Keratinocyte (primary cell): ENCODE results near the gene EEF2. TPM values are rescaled to one million over a fixed set of nuclear protein-coding genes. Genes with fewer than 3 reads are reported as not detected.
A peak's percentile ranks its signal among the peaks of the same experiment; 100 is the strongest.
"Not testable (repeated sequence)": the region's sequence is repeated elsewhere in the genome, so short reads cannot be mapped to it uniquely, and the experiment has no call there.

Experiments
- DNase-seq: peaks from one replicate; pipeline ENCODE4 v3.0.0-alpha.2; 2011; ENCODE audit warnings: low read depth, missing footprints, low spot score
- FAIRE-seq: peaks from 2 replicates; lab custom pipeline; 2011; peaks lifted over from hg19 to GRCh38; lab: Jason Lieb, UNC
- H2AFZ ChIP-seq: 2 replicates; pipeline ENCODE4 v1.6.0; 2012; ENCODE audit warnings: low read length, control low read depth, inconsistent platforms; ENCODE audit not compliant: control insufficient read depth
- H3K27ac ChIP-seq: 2 replicates; pipeline ENCODE4 v1.5.1; 2011; ENCODE audit warnings: low read length; ENCODE audit not compliant: control insufficient read depth, insufficient read depth
- H3K27me3 ChIP-seq: 3 replicates; pipeline ENCODE4 v1.6.0; 2011; ENCODE audit warnings: low read length; ENCODE audit not compliant: control insufficient read depth, insufficient read depth; ENCODE audit errors: extremely low read depth
- H3K36me3 ChIP-seq, 2 experiments: 2 replicates in 1 of 2; 3 replicates in 1 of 2; pipeline ENCODE4 v1.5.1; 2011; ENCODE audit warnings: low read length in 2 of 2, mild to moderate bottlenecking in 1 of 2; ENCODE audit not compliant: control insufficient read depth in 2 of 2, insufficient read depth in 2 of 2; ENCODE audit errors: extremely low read depth in 1 of 2
- H3K4me1 ChIP-seq: 3 replicates; pipeline ENCODE4 v1.5.1; 2011; ENCODE audit warnings: low read length; ENCODE audit not compliant: control insufficient read depth, insufficient read depth; ENCODE audit errors: extremely low read depth
- H3K4me2 ChIP-seq: 3 replicates; pipeline ENCODE4 v1.6.0; 2011; ENCODE audit warnings: low read depth, low read length; ENCODE audit not compliant: control insufficient read depth, insufficient read depth; ENCODE audit errors: extremely low read depth
- H3K4me3 ChIP-seq, 3 experiments: fragments of 200-600 bp in 1 of 3; sonication (generic) in 1 of 3; 2 replicates in 2 of 3; 3 replicates in 1 of 3; pipeline ENCODE4 v1.5.1; 2011 to 2016; ENCODE audit warnings: low read length in 3 of 3, mild to moderate bottlenecking in 3 of 3, control low read depth in 2 of 3, inconsistent platforms in 1 of 3, low read depth in 1 of 3, mixed read lengths in 1 of 3, mixed run types in 1 of 3, moderate library complexity in 1 of 3; ENCODE audit not compliant: control insufficient read depth in 2 of 3, insufficient read depth in 2 of 3; ENCODE audit errors: extremely low read depth in 1 of 3
- H3K79me2 ChIP-seq: 2 replicates; pipeline ENCODE4 v1.6.0; 2012; ENCODE audit warnings: low read length; ENCODE audit not compliant: control insufficient read depth, insufficient read depth
- H3K9ac ChIP-seq: 3 replicates; pipeline ENCODE4 v1.6.0; 2011; ENCODE audit warnings: low read length; ENCODE audit not compliant: control insufficient read depth, insufficient read depth; ENCODE audit errors: extremely low read depth
- H3K9me1 ChIP-seq: 3 replicates; pipeline ENCODE4 v1.6.0; 2011; ENCODE audit warnings: low read length; ENCODE audit not compliant: control insufficient read depth, insufficient read depth; ENCODE audit errors: extremely low read depth
- H3K9me3 ChIP-seq: 2 replicates; pipeline ENCODE4 v1.5.1; 2012; ENCODE audit warnings: low read depth, low read length; ENCODE audit not compliant: control insufficient read depth
- H4K20me1 ChIP-seq: 3 replicates; pipeline ENCODE4 v1.6.0; 2011; ENCODE audit warnings: low read length; ENCODE audit not compliant: control insufficient read depth, insufficient read depth; ENCODE audit errors: extremely low read depth
- EZH2 ChIP-seq: IDR thresholded peaks from one replicate; pipeline ENCODE4 v1.6.1; 2012; ENCODE audit warnings: inconsistent platforms, mild to moderate bottlenecking, low read length, moderate library complexity
- dilution Hi-C: fragments of 300-500 bp; cut with MboI; formaldehyde crosslinking; loops from one replicate; pipeline ENCODE4 v1.7.0; 2020; ENCODE audit warnings: low sequenced_read_pairs; ENCODE audit not compliant: extremely low pct_ligation_motif_present
- polyA plus RNA-seq, 5 experiments: library from polyadenylated mRNA; depleted of rRNA in 3 of 5; stranded (reverse) in 3 of 5; stranded (forward) in 1 of 5; unstranded in 1 of 5; fragments of >200 nt; gene quantifications; 1 replicate in 1 of 5; 2 replicates in 3 of 5; 3 replicates in 1 of 5; pipeline versions ENCODE4 v1.2.1 to v1.2.3, GENCODE V29; 2011 to 2012; ENCODE audit warnings: missing spikeins in 2 of 5, low read depth in 1 of 5, low replicate concordance in 1 of 5
- TF ChIP-seq, protein P1 (sequence below), 3 experiments: IDR thresholded peaks in 1 of 3; conservative IDR thresholded peaks in 1 of 3; optimal IDR thresholded peaks in 1 of 3; 2 replicates in 2 of 3; 3 replicates in 1 of 3; pipeline versions ENCODE3 to v1.5.1; 2011; ENCODE audit warnings: low read length in 3 of 3, mild to moderate bottlenecking in 3 of 3, moderate library complexity in 2 of 3, control low read depth in 1 of 3, inconsistent platforms in 1 of 3; ENCODE audit not compliant: insufficient read depth in 2 of 3; ENCODE audit errors: extremely low read depth in 1 of 3

EEF2 gene
- polyA plus RNA-seq, 1 donor (not counting 4 experiments of a cell fraction or from before 2014, with no cell fraction given): 1,193 TPM

DNA sequence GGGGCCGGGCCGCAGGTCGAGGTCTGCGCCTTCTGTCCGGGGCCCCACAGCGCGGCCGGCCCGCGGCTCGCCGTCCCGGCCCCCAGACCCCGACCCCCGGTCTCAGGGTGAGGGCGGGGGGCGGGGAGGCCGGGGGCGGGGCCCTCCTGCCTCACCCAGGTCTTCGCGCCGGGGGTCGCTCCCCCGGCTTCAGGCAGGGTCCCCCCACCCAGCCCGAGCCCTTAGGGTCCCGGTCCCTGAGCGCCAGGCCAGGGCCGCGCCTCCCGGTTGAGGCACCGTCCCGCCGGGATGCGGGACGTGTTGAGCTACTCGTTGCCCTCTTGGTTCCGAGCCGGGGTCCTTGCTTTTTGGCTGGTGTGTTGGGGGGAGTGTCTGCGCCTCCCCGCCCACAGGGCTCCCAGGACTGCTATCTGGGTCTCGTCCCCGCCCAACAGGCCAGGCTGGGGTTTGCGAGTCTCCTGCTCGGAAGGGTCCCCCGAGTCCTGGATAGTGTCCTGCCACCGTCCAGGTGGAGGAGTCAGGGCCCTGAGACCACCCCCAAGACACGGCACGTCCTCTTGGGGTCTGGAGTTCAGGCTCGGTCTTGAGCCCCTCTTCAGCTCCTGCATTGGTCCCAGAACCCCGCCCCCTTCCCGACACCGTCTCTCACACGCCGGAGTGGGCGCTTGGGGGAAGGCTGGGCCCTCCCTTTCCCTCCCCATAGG lies 22.7 kb upstream of the EEF2 start:
- Histone ChIP-seq H3K9ac (peak overlapping the region; percentile 79), H3K27ac (peak overlapping the region; percentile 20), H3K9me1 (no peaks in the 10 kb centered on the region), H3K9me3 (no peaks in the 10 kb centered on the region), H4K20me1 (no peaks in the 10 kb centered on the region), H3K4me2 (peak overlapping the region; percentile 96), H3K27me3 (no peaks in the 10 kb centered on the region), H3K4me3 (peak overlapping the region; percentile 90 to 92 (median 92)), H2AFZ (peak overlapping the region; percentile 22), H3K36me3 (peaks cover 5 to 8% of the 10 kb centered on the region in 2 experiments), H3K4me1 (peaks cover 14% of the 10 kb centered on the region), H3K79me2 (peaks cover 40% of the 10 kb centered on the region)
- TF ChIP-seq, protein P1, sequence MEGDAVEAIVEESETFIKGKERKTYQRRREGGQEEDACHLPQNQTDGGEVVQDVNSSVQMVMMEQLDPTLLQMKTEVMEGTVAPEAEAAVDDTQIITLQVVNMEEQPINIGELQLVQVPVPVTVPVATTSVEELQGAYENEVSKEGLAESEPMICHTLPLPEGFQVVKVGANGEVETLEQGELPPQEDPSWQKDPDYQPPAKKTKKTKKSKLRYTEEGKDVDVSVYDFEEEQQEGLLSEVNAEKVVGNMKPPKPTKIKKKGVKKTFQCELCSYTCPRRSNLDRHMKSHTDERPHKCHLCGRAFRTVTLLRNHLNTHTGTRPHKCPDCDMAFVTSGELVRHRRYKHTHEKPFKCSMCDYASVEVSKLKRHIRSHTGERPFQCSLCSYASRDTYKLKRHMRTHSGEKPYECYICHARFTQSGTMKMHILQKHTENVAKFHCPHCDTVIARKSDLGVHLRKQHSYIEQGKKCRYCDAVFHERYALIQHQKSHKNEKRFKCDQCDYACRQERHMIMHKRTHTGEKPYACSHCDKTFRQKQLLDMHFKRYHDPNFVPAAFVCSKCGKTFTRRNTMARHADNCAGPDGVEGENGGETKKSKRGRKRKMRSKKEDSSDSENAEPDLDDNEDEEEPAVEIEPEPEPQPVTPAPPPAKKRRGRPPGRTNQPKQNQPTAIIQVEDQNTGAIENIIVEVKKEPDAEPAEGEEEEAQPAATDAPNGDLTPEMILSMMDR (optimal IDR thresholded peaks at IDR 0.05 in 1 of 3, IDR thresholded peaks at IDR 0.05 in 1 of 3, conservative IDR thresholded peaks at IDR 0.05 in 1 of 3; ENCODE audit: extremely low read depth in 1 of 3, insufficient read depth in 2 of 3, low read length in 3 of 3): no peak
- TF ChIP-seq EZH2: no peak
- FAIRE-seq (no peak), DNase-seq (no peak)
- dilution Hi-C loops: no loop called here

DNA sequence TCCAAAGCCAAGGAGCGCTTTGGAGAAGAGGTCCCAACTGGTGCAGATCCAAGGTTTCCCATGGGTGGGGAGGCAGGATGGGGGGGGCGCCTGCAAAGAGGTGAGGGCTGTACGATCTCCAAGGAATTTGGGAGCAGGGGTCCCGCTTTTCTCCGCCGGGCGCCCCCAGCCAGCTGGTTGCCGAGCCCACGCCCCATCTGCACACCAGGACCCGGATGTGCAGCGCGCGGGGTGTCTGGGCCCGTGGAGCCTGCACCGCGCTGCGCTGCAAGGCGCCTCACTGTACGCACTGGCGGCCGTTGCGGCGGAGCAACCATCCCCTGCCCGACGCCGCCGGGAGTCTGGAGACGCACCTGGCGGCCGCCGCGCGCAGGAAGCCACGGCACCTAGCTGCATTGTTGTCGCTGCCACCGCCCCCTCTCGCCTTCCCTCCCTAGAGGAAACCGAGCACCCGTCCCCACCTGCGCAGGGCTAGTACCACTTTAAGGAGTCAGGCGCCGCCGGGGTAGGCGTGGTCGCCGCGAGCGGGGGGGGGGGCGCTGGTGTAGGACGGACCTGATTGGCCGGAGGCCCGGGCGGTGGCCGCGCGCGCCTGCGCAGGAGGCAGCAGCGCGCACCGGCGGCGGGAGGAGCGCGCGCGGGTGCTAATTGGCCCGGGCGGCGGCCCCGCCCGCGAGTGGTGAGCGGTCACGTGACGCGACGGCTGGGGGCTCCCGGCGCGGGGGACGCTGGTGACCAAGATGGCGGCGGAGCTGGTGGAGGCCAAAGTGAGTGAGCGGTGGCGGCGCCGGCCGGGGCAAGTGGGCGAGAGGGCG lies 22.0 kb upstream of the EEF2 start, which contains the start of gene PIAS4:
PIAS4 (plus strand) TSS at position 716 of the 815 bp plus-strand sequence; CDS start at position 741, 25 bp downstream.
- Histone ChIP-seq H3K9me3 (no peaks in the 10 kb centered on the region), H3K27me3 (no peaks in the 10 kb centered on the region), H3K79me2 (peaks cover 39% of the 10 kb centered on the region), H3K9ac (peak within 1 kb of the TSS; percentile 79), H3K4me3 (peak within 1 kb of the TSS; percentile 90 to 92 (median 92)), H2AFZ (peak within 1 kb of the TSS; percentile 85), H3K4me1 (peaks cover 14% of the 10 kb centered on the region), H3K4me2 (peak within 1 kb of the TSS; percentile 96), H3K36me3 (peaks cover 2 to 5% of the 10 kb centered on the region in 2 experiments), H4K20me1 (no peaks in the 10 kb centered on the region), H3K9me1 (no peaks in the 10 kb centered on the region), H3K27ac (peak within 1 kb of the TSS; percentile 20)
- dilution Hi-C loops: no loop called here
- no peak for TF ChIP-seq EZH2
- TF ChIP-seq, protein P1 (optimal IDR thresholded peaks at IDR 0.05 in 1 of 3, IDR thresholded peaks at IDR 0.05 in 1 of 3, conservative IDR thresholded peaks at IDR 0.05 in 1 of 3; ENCODE audit: extremely low read depth in 1 of 3, insufficient read depth in 2 of 3, low read length in 3 of 3): peak in 1 of 3 experiments; percentile 7
- DNase-seq (peak; percentile 64), FAIRE-seq (no peak)

DNA sequence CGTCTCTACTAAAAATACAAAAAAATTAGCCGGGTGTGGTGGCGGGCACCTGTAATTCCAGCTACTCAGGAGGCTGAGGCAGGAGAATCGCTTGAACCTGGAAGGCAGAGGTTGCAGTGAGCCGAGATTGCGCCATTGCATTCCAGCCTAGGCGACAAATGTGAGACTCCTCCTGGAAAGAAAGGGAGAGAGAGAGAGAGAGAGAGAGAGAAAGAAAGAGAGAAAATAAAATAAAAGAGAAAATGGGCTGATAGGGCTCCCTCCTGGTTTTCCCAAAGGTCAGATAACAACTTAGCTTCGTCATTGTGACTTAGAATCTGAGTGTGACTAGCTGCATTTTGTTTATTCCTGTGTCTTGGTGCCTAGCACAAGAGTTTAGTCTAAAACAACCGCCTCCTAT lies 20.2 kb upstream of the EEF2 start:
- H3K27me3 ChIP-seq, H2AFZ ChIP-seq, H3K36me3 ChIP-seq, H3K9ac ChIP-seq, H3K27ac ChIP-seq, dilution Hi-C loops, FAIRE-seq, H3K4me3 ChIP-seq, H3K9me1 ChIP-seq, H3K4me2 ChIP-seq, H4K20me1 ChIP-seq, DNase-seq, H3K9me3 ChIP-seq: not testable (repeated sequence)
- Histone ChIP-seq H3K79me2 (peaks cover 26% of the 10 kb centered on the region), H3K4me1 (peaks cover 14% of the 10 kb centered on the region)
